GM20000 (cell line): ENCODE measurements around the gene DUS1L.

ENCODE experiments used
- DNase-seq: peaks from one replicate; pipeline ENCODE4 v3.0.0; 2012; ENCODE audit warnings: low spot score
- CTCF ChIP-seq: IDR thresholded peaks from 2 replicates; pipeline ENCODE4 v1.5.1; 2012; ENCODE audit warnings: mild to moderate bottlenecking, control low read depth; ENCODE audit errors: extremely low read depth, missing control alignments

DUS1L gene

GRCh38 chr17:82017612-82018151 is 47.9 kb downstream of the DUS1L start:
- TF ChIP-seq CTCF, result no peak
- no peak for DNase-seq

- no peak for DNase-seq
These were observed 48.6 kb downstream of the DUS1L start for GRCh38 chr17:82016875-82017459.

GRCh38 chr17:82016061-82016874 is 49.3 kb downstream of the DUS1L start:
- no peak for TF ChIP-seq CTCF

More at GRCh38 chr17:82016875-82017459, 48.6 kb downstream of the DUS1L start:
- TF ChIP-seq CTCF, result no peak

GRCh38 chr17:82015311-82015971 is 50.2 kb downstream of the DUS1L start:
- no peak for TF ChIP-seq CTCF
- DNase-seq, result no peak

More at GRCh38 chr17:82016061-82016874, 49.3 kb downstream of the DUS1L start:
- DNase-seq, result no peak

GRCh38 chr17:82014971-82015310 is 50.7 kb downstream of the DUS1L start:
- TF ChIP-seq CTCF, result no peak

GRCh38 chr17:82014432-82014831 is 51.2 kb downstream of the DUS1L start:
- no peak for DNase-seq
- TF ChIP-seq CTCF, result no peak

More at GRCh38 chr17:82014971-82015310, 50.7 kb downstream of the DUS1L start:
- DNase-seq, result no peak
